GM13977 (cell line): ENCODE results near the gene GYPC.
"Not testable (repeated sequence)": the region's sequence is repeated elsewhere in the genome, so short reads cannot be mapped to it uniquely, and the experiment has no call there.

Experiments used
- DNase-seq: peaks from one replicate; pipeline ENCODE4 v3.0.0; 2012; ENCODE audit warnings: low spot score
- in situ Hi-C: fragments of 300-500 bp; cut with MboI; formaldehyde crosslinking; loops from one replicate; pipeline ENCODE4 v1.12.0; 2022; ENCODE audit warnings: low sequenced_read_pairs, low pct_unique_long_range_greater_than_20kb, mixed read lengths, inconsistent platforms; ENCODE audit not compliant: unreplicated experiment
- TF ChIP-seq, protein P1 (sequence below): IDR thresholded peaks from 2 replicates; pipeline ENCODE4 v1.5.1; 2012; ENCODE audit warnings: mild to moderate bottlenecking, control low read depth; ENCODE audit not compliant: insufficient read depth; ENCODE audit errors: extremely low read depth, missing control alignments

The GYPC gene

GRCh38 chr2:126704434-126705160 lies 48.6 kb downstream of the GYPC start:
- DNase-seq = no peak
- in situ Hi-C loops = no loop called here
- TF ChIP-seq, protein P1, sequence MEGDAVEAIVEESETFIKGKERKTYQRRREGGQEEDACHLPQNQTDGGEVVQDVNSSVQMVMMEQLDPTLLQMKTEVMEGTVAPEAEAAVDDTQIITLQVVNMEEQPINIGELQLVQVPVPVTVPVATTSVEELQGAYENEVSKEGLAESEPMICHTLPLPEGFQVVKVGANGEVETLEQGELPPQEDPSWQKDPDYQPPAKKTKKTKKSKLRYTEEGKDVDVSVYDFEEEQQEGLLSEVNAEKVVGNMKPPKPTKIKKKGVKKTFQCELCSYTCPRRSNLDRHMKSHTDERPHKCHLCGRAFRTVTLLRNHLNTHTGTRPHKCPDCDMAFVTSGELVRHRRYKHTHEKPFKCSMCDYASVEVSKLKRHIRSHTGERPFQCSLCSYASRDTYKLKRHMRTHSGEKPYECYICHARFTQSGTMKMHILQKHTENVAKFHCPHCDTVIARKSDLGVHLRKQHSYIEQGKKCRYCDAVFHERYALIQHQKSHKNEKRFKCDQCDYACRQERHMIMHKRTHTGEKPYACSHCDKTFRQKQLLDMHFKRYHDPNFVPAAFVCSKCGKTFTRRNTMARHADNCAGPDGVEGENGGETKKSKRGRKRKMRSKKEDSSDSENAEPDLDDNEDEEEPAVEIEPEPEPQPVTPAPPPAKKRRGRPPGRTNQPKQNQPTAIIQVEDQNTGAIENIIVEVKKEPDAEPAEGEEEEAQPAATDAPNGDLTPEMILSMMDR = no peak

DNA sequence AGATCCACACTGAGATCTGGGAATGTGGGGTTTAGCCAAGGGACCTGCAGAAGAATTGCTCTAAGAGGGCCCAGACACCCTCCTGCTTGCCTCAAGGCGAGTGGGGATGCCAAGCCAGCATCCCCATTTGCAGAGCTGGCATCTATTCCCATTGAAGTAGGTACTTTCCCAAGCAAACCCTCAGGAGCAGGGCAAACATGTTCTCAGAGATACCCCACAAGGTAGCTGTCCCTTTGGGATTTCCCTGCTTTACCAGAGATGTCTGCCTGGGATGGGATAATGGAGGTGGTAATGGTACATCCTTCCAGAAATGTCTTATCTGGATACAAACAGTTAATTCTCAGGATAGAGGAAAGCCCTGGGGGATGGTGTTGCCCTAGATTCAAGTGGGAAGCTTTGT lies 51.2 kb downstream of the GYPC start:
- in situ Hi-C loops = no loop called here
- DNase-seq = no peak
- TF ChIP-seq, protein P1 = no peak

DNA sequence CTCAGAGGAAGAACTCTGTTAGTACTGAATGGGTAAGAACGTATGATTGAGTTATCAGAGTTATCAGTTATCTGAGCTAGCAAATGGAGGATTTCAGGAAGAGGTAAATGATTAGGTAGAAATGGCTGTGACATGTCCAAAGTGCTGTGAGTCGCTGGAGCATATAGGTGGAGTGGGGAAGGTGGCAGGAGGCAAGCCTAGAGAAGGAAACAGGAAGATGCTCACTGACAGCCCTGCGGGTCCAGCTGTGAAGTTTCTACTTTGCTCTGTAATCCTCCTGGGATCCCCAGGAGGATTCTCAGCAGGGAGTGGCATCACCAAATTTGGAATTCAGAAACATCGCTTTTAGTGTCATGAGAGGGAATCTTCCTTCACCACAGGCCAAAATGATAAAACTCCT lies 52.0 kb downstream of the GYPC start:
- in situ Hi-C loops = no loop called here
- DNase-seq = no peak
- TF ChIP-seq, protein P1 = no peak

GRCh38 chr2:126714191-126714965 lies 58.4 kb downstream of the GYPC start:
- DNase-seq = no peak
- TF ChIP-seq, protein P1 = no peak
- in situ Hi-C loops = no loop called here

- DNase-seq = no peak
- TF ChIP-seq, protein P1 = no peak
- in situ Hi-C loops = no loop called here
Observed at GRCh38 chr2:126715111-126715510, 59.2 kb downstream of the GYPC start.

- TF ChIP-seq, protein P1 = no peak
- in situ Hi-C loops = no loop called here
- no peak for DNase-seq
Observed at GRCh38 chr2:126715576-126716406, 59.8 kb downstream of the GYPC start.

GRCh38 chr2:126717277-126717676 lies 61.3 kb downstream of the GYPC start:
- in situ Hi-C loops, DNase-seq: not testable (repeated sequence)
